BLaER1 (cell line): Measurements from ENCODE around the gene JHY.

Source experiments
- H3K27ac ChIP-seq: shearing (Covaris generic); formaldehyde crosslinking; 2 replicates; pipeline ENCODE4 v1.8.1; 2022
- H3K27me3 ChIP-seq: shearing (Covaris generic); formaldehyde crosslinking; 2 replicates; pipeline ENCODE4 v1.8.1; 2022
- H3K36me3 ChIP-seq: shearing (Covaris generic); formaldehyde crosslinking; 2 replicates; pipeline ENCODE4 v1.8.1; 2022
- H3K4me1 ChIP-seq: shearing (Covaris generic); formaldehyde crosslinking; 2 replicates; pipeline ENCODE4 v1.8.1; 2022
- H3K4me2 ChIP-seq: shearing (Covaris generic); formaldehyde crosslinking; 2 replicates; pipeline ENCODE4 v1.8.1; 2022
- H3K4me3 ChIP-seq: shearing (Covaris generic); formaldehyde crosslinking; 2 replicates; pipeline ENCODE4 v1.8.1; 2022
- H3K9ac ChIP-seq: shearing (Covaris generic); formaldehyde crosslinking; 2 replicates; pipeline ENCODE4 v1.8.1; 2022
- H3K9me3 ChIP-seq: shearing (Covaris generic); formaldehyde crosslinking; 2 replicates; pipeline ENCODE4 v1.8.1; 2022
- H4K20me1 ChIP-seq: shearing (Covaris generic); formaldehyde crosslinking; 2 replicates; pipeline ENCODE4 v1.8.1; 2022
- Cebpa-rat ChIP-seq: shearing (Covaris generic); IDR thresholded peaks from 2 replicates; pipeline ENCODE4 v1.8.1; 2022

The JHY gene

GRCh38 chr11:122978299-122978620, 95.7 kb downstream of the JHY start:
- no peaks in the 10 kb centered on the region for H3K4me1 ChIP-seq
- no peaks in the 10 kb centered on the region for H3K36me3 ChIP-seq
- H4K20me1 ChIP-seq, result peaks cover 11% of the 10 kb centered on the region; the same call in 1 of the 2 replicates
- no peak overlapping the region for H3K9ac ChIP-seq
- H3K27me3 ChIP-seq, result peaks cover 99% of the 10 kb centered on the region
- H3K9me3 ChIP-seq, result peaks cover 57% of the 10 kb centered on the region
- TF ChIP-seq Cebpa-rat, result no peak
- H3K4me2 ChIP-seq, result no peak overlapping the region
- no peak overlapping the region for H3K27ac ChIP-seq
- no peak overlapping the region for H3K4me3 ChIP-seq

DNA sequence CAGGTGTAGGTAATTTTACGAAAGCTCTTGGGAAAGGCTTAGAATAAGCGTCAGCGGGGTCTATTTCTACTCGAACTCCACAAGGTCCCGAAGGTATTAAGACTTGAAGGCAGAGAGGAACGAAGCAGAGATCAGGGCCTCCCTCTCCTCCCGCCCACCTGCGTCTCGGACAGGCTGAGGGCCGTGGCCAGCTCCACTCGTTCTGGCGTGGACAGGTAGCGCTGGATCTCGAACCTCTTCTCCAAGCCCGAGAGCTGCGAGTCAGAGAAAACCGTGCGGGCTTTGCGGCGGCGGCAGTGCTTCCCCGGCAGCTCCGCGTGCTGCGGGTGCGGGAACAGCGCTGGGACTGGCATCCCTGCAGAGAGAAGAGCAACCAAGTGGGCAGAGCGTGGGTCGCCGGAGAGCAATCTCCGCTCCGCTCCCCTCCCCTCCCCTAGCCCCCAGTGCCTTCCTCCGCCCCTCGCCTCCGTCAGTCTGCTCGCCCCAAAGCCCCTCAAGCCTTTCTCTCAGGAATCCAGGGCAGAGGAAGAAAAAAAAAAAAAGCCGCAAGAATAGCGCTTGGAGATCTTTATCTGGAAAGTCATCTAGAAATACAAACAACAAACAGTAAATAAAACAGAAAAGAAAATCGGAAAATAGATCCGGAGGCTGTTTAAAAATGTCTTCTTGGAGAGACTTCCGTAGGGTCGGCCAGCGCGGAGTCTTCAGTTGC, 96.7 kb downstream of the JHY start:
- no peak for TF ChIP-seq Cebpa-rat
- no peaks in the 10 kb centered on the region for H3K4me1 ChIP-seq
- H4K20me1 ChIP-seq, result peaks cover 16% of the 10 kb centered on the region
- peaks cover 100% of the 10 kb centered on the region for H3K27me3 ChIP-seq
- H3K9ac ChIP-seq, result no peak overlapping the region
- peaks cover 66% of the 10 kb centered on the region for H3K9me3 ChIP-seq
- peak overlapping the region; percentile 18; the same call in 1 of the 2 replicates for H3K4me3 ChIP-seq
- H3K27ac ChIP-seq, result no peak overlapping the region
- H3K4me2 ChIP-seq, result no peak overlapping the region
- H3K36me3 ChIP-seq, result no peaks in the 10 kb centered on the region

DNA sequence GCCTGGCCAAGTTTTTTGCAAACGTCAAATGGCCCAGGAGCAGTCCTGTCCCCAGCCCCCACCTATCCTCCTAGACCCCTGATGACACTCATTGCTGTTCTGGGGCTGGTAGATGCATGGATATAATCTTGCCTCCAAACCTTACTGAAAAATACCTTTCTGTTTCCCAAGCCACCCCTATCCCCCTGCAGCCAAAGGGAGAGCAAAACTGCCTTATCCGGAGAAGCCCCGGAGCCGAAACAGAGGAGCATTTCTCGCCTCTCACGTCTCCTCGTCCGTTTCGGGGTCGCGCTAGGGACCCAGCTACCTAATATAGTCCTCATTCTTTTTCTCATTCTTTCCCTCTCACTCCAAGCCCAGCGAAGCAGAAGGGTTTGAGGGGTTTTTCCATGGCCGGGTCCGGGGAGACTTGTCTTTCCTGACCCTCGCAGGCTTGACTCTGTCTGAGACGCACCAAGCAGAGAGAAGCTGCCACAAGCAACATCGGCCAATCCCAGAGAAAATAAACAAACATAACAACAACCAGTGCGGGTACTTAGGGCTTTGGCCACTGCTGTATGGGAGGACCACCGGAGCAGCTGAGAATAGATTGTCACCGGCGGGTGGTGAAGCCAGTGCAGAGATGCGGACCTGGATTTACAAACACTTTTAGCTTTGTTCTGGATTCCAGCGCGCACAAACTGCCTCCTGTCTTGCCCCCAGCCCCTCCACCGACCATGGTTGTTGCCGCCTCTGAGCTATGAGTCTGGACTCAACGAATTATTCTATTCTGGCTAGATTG, 97.4 kb downstream of the JHY start:
- no peak overlapping the region for H3K4me3 ChIP-seq
- peaks cover 23% of the 10 kb centered on the region for H4K20me1 ChIP-seq
- TF ChIP-seq Cebpa-rat, result no peak
- no peak overlapping the region for H3K9ac ChIP-seq
- H3K27me3 ChIP-seq, result peaks cover 100% of the 10 kb centered on the region
- H3K9me3 ChIP-seq, result peaks cover 72% of the 10 kb centered on the region
- H3K4me1 ChIP-seq, result no peaks in the 10 kb centered on the region
- H3K36me3 ChIP-seq, result no peaks in the 10 kb centered on the region
- no peak overlapping the region for H3K27ac ChIP-seq
- no peak overlapping the region for H3K4me2 ChIP-seq

DNA sequence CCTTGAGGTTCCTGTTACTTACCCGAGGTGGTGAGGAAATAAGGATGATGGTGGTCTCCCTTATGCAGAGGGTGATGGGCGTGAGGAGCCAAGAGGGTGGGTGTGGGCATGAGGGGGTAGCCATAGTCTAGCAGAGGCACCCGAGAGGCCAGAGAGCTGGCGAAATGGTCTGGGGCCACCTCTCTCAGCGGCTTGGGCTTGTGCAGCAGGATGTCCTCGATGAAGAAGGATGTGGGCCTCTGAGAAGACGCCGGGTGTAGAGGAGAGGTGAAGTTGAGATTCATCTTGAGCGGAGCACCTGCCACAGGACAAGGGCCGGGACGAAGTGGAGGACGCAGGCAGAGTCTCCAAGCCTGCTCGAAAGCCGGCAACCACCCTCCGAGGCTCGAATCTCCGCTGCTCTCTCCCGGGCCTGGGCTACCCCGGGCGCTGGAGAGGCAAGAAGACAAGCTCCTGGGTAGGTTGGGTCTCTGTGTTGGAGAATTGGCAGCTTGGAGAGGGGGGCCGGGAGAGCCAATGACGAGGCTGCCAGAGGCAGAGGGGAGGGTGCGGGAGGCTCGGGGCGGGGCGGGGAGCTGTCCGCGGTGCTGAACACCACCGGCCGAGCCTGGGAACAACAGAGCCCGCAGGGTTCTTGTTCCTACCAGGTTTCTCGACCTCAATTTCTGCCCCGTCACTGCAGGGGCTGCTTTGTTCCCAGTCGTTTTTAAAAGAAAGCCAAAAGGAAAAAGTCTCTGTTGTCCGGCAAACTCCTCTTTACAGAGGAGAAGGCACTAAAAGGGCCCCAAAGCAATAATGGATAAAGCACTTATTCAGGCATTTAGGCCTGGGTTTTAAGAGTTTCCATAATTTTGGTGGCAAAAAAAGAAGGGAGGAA, 99.1 kb downstream of the JHY start, which contains the start of gene BSX:
Gene BSX (minus strand): TSS at position 447 of the 877 bp plus-strand sequence. CDS start 163 bp downstream, at position 284.
- peaks cover 99% of the 10 kb centered on the region for H3K27me3 ChIP-seq
- H3K27ac ChIP-seq, result no peak within 1 kb of the TSS
- H3K4me1 ChIP-seq, result no peaks in the 10 kb centered on the region
- H3K4me3 ChIP-seq, result no peak within 1 kb of the TSS
- H3K9me3 ChIP-seq, result peaks cover 64% of the 10 kb centered on the region
- H3K9ac ChIP-seq, result no peak within 1 kb of the TSS
- TF ChIP-seq Cebpa-rat, result no peak
- no peaks in the 10 kb centered on the region for H3K36me3 ChIP-seq
- H4K20me1 ChIP-seq, result peaks cover 23% of the 10 kb centered on the region
- H3K4me2 ChIP-seq, result peak within 1 kb of the TSS; percentile 47

- H3K4me1 ChIP-seq, result no peaks in the 10 kb centered on the region
- no peak overlapping the region for H3K27ac ChIP-seq
- H3K9ac ChIP-seq, result no peak overlapping the region
- peak overlapping the region; percentile 39; the same call in 1 of the 2 replicates for H3K4me3 ChIP-seq
- H3K36me3 ChIP-seq, result no peaks in the 10 kb centered on the region
- peak overlapping the region; percentile 20; the same call in 1 of the 2 replicates for H3K4me2 ChIP-seq
- no peak for TF ChIP-seq Cebpa-rat
- peaks cover 80% of the 10 kb centered on the region for H3K27me3 ChIP-seq
- H4K20me1 ChIP-seq, result peaks cover 23% of the 10 kb centered on the region
- peaks cover 44% of the 10 kb centered on the region for H3K9me3 ChIP-seq
Measured at GRCh38 chr11:122983438-122984185, 101.1 kb downstream of the JHY start.

DNA sequence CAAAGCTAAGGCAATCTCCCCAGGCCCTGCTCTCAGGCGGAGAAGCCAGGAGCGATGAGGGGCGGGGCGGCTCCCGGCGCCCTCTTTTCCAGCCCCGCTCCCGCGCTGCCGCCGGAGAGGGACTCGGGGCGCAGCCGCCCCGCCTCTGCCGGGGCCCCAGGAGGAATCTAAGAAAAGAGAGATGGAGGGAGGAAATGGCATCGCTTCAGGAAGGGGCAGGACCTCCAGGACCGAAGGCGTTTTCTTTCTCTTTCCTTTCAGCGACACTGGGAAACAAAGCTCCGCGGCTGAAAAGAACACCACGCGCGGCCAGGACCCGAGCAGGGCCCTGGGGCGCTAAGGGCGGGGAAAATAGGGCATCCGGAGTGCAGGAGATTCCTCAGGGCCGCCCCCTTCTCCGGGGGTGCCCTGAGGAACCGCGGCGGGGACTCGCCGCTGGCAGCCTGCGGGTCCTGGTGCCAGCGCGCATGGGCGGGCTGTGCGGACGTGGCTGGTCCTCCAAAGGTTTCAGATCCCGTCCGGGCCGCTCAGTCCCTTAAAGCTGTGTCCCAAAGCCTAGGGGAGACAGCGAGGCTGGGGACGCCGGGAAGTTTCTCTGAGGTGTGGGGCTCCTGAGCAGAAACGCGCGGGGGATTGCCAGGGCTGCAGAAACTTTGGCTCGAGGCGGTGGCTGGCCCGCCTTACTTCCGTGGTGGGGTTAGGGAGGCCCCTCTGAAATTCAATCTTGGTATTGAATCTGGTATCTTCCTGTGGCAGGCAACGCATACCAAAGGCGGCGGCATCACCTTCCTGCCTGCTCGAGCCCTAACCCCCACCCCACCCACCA, 101.8 kb downstream of the JHY start:
- Histone ChIP-seq H3K4me3 (peak overlapping the region; percentile 39; the same call in 1 of the 2 replicates), H3K9ac (no peak overlapping the region), H3K4me1 (no peaks in the 10 kb centered on the region), H4K20me1 (peaks cover 23% of the 10 kb centered on the region), H3K27ac (no peak overlapping the region), H3K36me3 (no peaks in the 10 kb centered on the region), H3K27me3 (peaks cover 72% of the 10 kb centered on the region), H3K9me3 (peaks cover 36% of the 10 kb centered on the region), H3K4me2 (peak overlapping the region; percentile 20; the same call in 1 of the 2 replicates)
- TF ChIP-seq Cebpa-rat, result no peak

GRCh38 chr11:122995526-122995925, 113.0 kb downstream of the JHY start:
- Histone ChIP-seq H3K4me2 (no peak overlapping the region), H3K27me3 (no peaks in the 10 kb centered on the region), H3K27ac (no peak overlapping the region), H3K4me3 (no peak overlapping the region), H3K36me3 (no peaks in the 10 kb centered on the region), H3K4me1 (no peaks in the 10 kb centered on the region), H3K9ac (no peak overlapping the region), H4K20me1 (no peaks in the 10 kb centered on the region), H3K9me3 (no peaks in the 10 kb centered on the region)
- no peak for TF ChIP-seq Cebpa-rat

GRCh38 chr11:122998727-122999366, 116.3 kb downstream of the JHY start:
- no peak overlapping the region for H3K4me3 ChIP-seq
- no peaks in the 10 kb centered on the region for H3K4me1 ChIP-seq
- TF ChIP-seq Cebpa-rat, result no peak
- H3K9me3 ChIP-seq, result no peaks in the 10 kb centered on the region
- H3K4me2 ChIP-seq, result no peak overlapping the region
- no peak overlapping the region for H3K9ac ChIP-seq
- H3K36me3 ChIP-seq, result no peaks in the 10 kb centered on the region
- no peaks in the 10 kb centered on the region for H3K27me3 ChIP-seq
- no peak overlapping the region for H3K27ac ChIP-seq
- no peaks in the 10 kb centered on the region for H4K20me1 ChIP-seq
